ENCODE data around the gene NSUN7.

Gene NSUN7

GRCh38 chr4:40843696-40844095 lies 93.9 kb downstream of the NSUN7 start:
- no peak for DNase-seq (ENCODE audit: low read depth in 4 of 4, low spot score in 1 of 4)

- DNase-seq (ENCODE audit: low read depth in 4 of 4, low spot score in 1 of 4), result no peak
Observed at GRCh38 chr4:40844261-40844660, 94.5 kb downstream of the NSUN7 start.

DNA sequence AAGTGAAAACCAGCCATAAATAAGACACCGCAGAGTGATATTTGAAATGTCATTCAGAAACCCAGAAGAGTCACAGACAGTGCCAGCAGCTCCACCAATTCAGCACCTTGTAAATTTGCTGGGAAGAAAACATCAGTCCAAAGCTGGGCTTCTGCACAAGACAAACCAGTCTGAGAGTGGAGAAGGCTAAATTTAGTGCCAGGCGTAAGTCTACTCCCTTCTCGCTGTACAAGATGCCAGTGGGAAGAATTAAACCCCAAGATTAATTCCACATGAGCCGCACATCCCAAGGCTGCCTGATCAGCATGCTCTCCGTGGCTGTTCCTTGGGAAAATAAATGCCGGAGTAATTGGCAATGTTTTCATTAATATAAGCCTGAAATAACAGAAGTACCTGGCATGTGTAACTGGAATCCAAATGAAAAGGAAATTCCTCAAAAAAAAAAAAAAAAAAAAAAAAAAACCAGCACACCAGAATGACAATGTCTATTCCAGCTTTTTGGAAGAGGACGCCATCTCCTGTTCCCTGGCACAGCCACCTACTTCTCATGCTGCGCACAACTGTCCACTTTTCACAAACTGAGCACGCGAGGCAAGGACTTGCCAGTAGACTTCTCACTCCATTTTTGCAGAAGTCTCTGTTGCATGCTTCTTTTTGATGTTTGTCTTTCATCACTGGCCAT lies 95.5 kb downstream of the NSUN7 start:
- no peak for DNase-seq (ENCODE audit: low read depth in 4 of 4, low spot score in 1 of 4)

DNA sequence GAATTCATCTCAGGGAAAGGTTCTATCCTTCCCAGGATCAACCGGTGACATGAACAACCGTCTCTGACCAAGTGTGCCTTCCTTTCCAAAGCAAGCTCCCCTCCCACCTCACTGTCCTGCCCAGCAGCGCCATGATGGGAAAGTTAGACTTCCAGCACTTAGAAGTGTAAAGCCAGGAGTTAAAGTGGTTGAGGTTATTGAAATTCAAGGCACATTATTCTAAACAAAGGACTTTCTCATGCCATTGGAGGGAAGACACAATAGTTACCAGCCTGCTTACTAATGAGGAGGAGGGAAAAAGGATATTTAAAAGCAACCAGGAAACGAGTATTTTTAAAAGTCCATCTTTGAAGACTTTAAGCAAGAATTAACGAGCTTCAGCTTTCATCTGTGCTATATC lies 96.8 kb downstream of the NSUN7 start:
- DNase-seq (ENCODE audit: low read depth in 4 of 4, low spot score in 1 of 4), result no peak

GRCh38 chr4:40848251-40848650 lies 98.5 kb downstream of the NSUN7 start:
- DNase-seq (ENCODE audit: low read depth in 4 of 4, low spot score in 1 of 4), result no peak

DNA sequence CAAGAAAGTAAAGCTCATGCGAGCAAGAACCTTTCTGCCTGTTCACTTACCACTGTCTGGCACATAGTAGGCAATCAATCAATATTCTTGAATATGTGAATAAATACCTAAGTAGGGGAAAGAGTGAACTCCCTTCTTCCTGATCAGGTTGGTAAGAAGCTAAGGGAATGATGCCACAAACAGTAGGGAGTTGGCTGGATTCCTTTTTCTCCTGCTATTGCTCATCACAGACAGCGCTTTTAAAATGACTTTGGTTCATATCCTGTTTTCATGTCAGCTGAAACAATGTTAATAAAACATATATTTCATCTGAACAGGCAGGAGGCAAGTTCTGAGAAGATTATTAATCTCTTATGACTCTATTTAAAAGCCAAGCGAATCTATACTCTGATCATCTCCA lies 99.2 kb downstream of the NSUN7 start:
- DNase-seq (ENCODE audit: low read depth in 4 of 4, low spot score in 1 of 4), result no peak

DNA sequence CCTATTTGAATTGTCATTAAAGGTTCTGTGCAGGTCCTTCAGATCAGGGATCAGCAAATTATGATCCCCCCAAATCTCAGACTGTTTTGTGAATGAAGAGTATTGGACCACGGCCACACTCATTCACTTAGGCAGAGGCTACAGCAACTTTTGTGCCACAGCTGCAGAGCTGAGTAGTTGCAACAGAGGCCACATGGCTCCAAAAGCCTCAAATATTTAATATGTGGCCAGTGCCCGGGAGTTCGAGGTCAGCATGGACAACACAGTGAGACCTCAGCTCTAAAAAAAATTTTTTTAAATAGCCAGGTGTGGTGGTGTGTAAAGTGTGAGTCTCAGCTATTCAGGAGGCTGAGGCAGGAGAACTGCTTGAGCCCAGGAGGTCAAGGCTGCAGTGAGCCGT lies 100.7 kb downstream of the NSUN7 start:
- DNase-seq (ENCODE audit: low read depth in 4 of 4, low spot score in 1 of 4), result no peak

DNA sequence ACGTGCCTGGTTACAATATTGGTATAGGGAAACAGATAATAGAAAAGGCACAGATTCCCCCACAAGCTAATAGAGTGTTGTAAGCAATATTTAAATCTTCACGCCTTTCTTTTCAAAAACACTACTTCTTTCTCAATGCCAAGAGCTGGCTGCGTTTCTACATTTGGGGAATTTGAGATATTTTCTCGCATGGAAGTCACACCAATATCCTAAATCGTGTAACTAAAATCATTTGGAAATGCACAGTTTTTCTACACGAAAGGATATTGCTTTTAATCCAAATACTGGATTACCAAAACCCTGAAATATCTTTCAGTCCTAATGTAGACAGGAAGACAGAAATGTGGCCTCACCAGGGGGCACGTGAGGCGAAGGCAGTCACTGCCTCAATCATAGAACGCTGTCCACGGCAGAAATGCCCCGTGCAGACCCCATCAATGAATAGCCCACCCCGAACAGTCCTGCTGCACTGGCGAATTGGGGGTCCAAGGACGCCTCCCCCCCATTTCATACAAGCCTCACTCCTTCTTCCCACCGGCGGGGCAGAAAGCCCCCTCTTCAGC lies 106.6 kb downstream of the NSUN7 start:
- no peak for DNase-seq (ENCODE audit: low read depth in 4 of 4, low spot score in 1 of 4)

DNA sequence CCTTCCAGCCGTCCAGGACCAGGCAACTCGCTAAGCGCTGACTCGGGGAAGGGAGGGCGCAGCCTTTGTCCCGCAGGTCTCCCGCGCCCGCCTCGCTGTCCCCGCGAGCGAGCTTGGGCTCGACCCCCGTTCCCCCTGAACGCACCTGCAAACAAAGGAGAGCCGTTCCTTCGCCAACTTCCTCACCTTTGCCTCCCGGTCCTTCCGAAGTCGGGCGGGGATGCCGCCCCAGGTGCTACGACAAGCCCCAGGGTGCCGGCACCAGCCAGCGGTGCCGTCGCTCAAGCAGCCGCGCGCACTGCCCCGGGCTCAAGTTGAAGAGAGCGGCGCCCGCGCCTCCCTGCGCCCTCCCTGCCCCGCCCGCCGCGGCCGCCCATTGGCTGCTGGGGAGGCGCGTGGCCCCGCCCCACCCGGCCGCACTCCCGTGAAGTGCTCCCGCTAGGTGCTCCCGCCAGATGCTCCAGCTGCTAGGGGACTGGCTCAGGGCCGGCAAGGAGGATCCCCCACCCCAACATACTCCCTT lies 107.1 kb downstream of the NSUN7 start:
- DNase-seq (ENCODE audit: low read depth in 4 of 4, low spot score in 1 of 4), result peak in 3 of 4 experiments; percentile 24 to 57 (median 40)

GRCh38 chr4:40857956-40858355 lies 108.2 kb downstream of the NSUN7 start:
- no peak for DNase-seq (ENCODE audit: low read depth in 4 of 4, low spot score in 1 of 4)

DNA sequence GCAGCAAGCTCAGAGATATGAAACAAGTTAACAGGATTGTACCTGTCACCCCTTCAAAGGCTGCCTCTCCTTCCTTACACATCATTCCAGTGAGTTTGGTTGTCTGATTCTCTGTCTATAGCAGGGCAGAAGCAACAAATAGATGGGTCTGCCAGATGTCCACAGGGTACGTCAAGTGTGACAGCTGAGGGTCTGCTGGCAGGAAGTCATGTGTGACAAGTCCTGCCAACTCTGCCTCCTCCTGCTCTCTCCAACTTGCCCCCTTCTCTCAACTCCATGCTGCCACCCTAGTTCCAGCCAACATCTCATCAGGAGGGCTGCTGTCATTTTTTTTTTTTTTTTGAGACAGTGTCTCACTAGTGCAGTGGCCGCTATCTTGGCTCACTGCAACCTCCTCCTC lies 109.2 kb downstream of the NSUN7 start:
- no peak for DNase-seq (ENCODE audit: low read depth in 4 of 4, low spot score in 1 of 4)
